CD14-positive monocyte (primary cell): ENCODE results near the gene GPR68. TPM values are rescaled to one million over a fixed set of nuclear protein-coding genes. Genes with fewer than 3 reads are reported as not detected.
"Not testable (repeated sequence)": the region's sequence is repeated elsewhere in the genome, so short reads cannot be mapped to it uniquely, and the experiment has no call there.

Experiments used
- DNase-seq, 3 donors: peaks; one replicate each; pipeline ENCODE4 v3.0.0-alpha.2; 2011 to 2022
- H2AFZ ChIP-seq: 2 replicates; pipeline ENCODE4 v1.6.0; 2012; ENCODE audit warnings: mild to moderate bottlenecking, low read depth, low read length, inconsistent platforms; ENCODE audit not compliant: insufficient read depth, poor library complexity, severe bottlenecking
- H3K27ac ChIP-seq, 2 donors: 1 replicate in 1 of 2; 2 replicates in 1 of 2; pipeline ENCODE4 v1.5.1; 2012 to 2013; ENCODE audit warnings: low read length in 2 of 2, control low read depth in 1 of 2, inconsistent platforms in 1 of 2, low read depth in 1 of 2, mild to moderate bottlenecking in 1 of 2
- H3K27me3 ChIP-seq, 2 donors: one replicate each; pipeline versions ENCODE4 v1.6.0 to v1.6.1; 2011 to 2013; ENCODE audit warnings: low read length in 2 of 2; ENCODE audit not compliant: control insufficient read depth in 2 of 2, insufficient read depth in 2 of 2
- H3K36me3 ChIP-seq, 2 donors: replicated peaks in 1 of 2; 1 replicate in 1 of 2; 2 replicates in 1 of 2; pipeline versions ENCODE4 v1.5.1 to v1.6.1; 2012 to 2013; ENCODE audit warnings: low read length in 2 of 2, control low read depth in 1 of 2, inconsistent platforms in 1 of 2, mild to moderate bottlenecking in 1 of 2; ENCODE audit not compliant: insufficient read depth in 2 of 2, control insufficient read depth in 1 of 2
- H3K4me1 ChIP-seq, 2 donors: 1 replicate in 1 of 2; 2 replicates in 1 of 2; pipeline versions ENCODE4 v1.5.1 to v1.6.1; 2012 to 2013; ENCODE audit warnings: low read length in 2 of 2, control low read depth in 1 of 2, inconsistent platforms in 1 of 2, mild to moderate bottlenecking in 1 of 2, moderate library complexity in 1 of 2; ENCODE audit not compliant: insufficient read depth in 2 of 2, control insufficient read depth in 1 of 2
- H3K4me2 ChIP-seq: replicated peaks from 2 replicates; pipeline ENCODE3; 2012; ENCODE audit warnings: low read length, moderate library complexity, mild to moderate bottlenecking; ENCODE audit not compliant: poor library complexity, severe bottlenecking; ENCODE audit errors: extremely low read depth
- H3K4me3 ChIP-seq, 3 experiments: fragments of 200-600 bp in 1 of 3; sonication (generic) in 1 of 3; replicated peaks in 1 of 3; 1 replicate in 2 of 3; 2 replicates in 1 of 3; pipeline ENCODE4 v1.5.1; 2011 to 2013; ENCODE audit warnings: low read length in 3 of 3, mild to moderate bottlenecking in 3 of 3, control low read depth in 2 of 3, low read depth in 2 of 3, inconsistent platforms in 1 of 3, moderate library complexity in 1 of 3
- H3K79me2 ChIP-seq: 2 replicates; pipeline ENCODE4 v1.6.0; 2012; ENCODE audit warnings: mild to moderate bottlenecking, control low read depth, inconsistent platforms, low read length, moderate library complexity; ENCODE audit not compliant: insufficient read depth
- H3K9ac ChIP-seq: 2 replicates; pipeline ENCODE4 v1.6.0; 2017; ENCODE audit warnings: low read length, mild to moderate bottlenecking; ENCODE audit not compliant: insufficient read depth, poor library complexity, severe bottlenecking
- H3K9me3 ChIP-seq, 2 donors: replicated peaks in 1 of 2; 1 replicate in 1 of 2; 2 replicates in 1 of 2; pipeline versions ENCODE4 v1.5.1 to v1.6.1; 2012 to 2013; ENCODE audit warnings: low read length in 2 of 2, control low read depth in 1 of 2; ENCODE audit not compliant: control insufficient read depth in 1 of 2, insufficient read depth in 1 of 2
- H4K20me1 ChIP-seq: 2 replicates; pipeline ENCODE4 v1.6.0; 2012; ENCODE audit warnings: mild to moderate bottlenecking, low read length, control low read depth, moderate library complexity; ENCODE audit not compliant: insufficient read depth
- H3K27ac Mint-ChIP-seq, 7 donors: one replicate each; pipeline ENCODE4 v1.8.0; 2020; ENCODE audit warnings: mild to moderate bottlenecking in 7 of 7, mixed read lengths in 7 of 7, moderate library complexity in 6 of 7, inconsistent platforms in 2 of 7
- H3K27me3 Mint-ChIP-seq, 3 donors: one replicate each; pipeline ENCODE4 v1.8.0; 2021 to 2022; ENCODE audit warnings: low read depth in 3 of 3, mild to moderate bottlenecking in 3 of 3, mixed read lengths in 3 of 3, moderate library complexity in 3 of 3, inconsistent platforms in 1 of 3
- H3K36me3 Mint-ChIP-seq, 2 donors: one replicate each; pipeline ENCODE4 v1.8.0; 2020; ENCODE audit warnings: mixed read lengths in 2 of 2, inconsistent platforms in 1 of 2, mild to moderate bottlenecking in 1 of 2
- H3K4me1 Mint-ChIP-seq: one replicate; pipeline ENCODE4 v1.8.0; 2020; ENCODE audit warnings: mild to moderate bottlenecking, mixed read lengths
- H3K4me3 Mint-ChIP-seq, 2 donors: one replicate each; pipeline ENCODE4 v1.8.0; 2020; ENCODE audit warnings: mild to moderate bottlenecking in 2 of 2, mixed read lengths in 2 of 2, moderate library complexity in 1 of 2
- H3K9me3 Mint-ChIP-seq, 7 donors: one replicate each; pipeline ENCODE4 v1.8.0; 2020 to 2022; ENCODE audit warnings: mixed read lengths in 7 of 7, mild to moderate bottlenecking in 6 of 7, moderate library complexity in 6 of 7, inconsistent platforms in 2 of 7
- CTCF ChIP-seq: fragments of 200-600 bp; IDR thresholded peaks from one replicate; pipeline ENCODE4 v1.8.0; 2022; ENCODE audit warnings: antibody characterized with exemption, mild to moderate bottlenecking
- WGBS: methylation state at CpG from one replicate; pipeline ENCODE4 v1.1.5; 2013; ENCODE audit warnings: missing lambda C conversion rate; ENCODE audit not compliant: insufficient coverage; 5-methylcytosine and 5-hydroxymethylcytosine counted together
- intact Hi-C, 2 donors: fragments of 100-400 bp; cut with micrococcal nuclease; formaldehyde crosslinking; loops; one replicate each; pipeline versions ENCODE4 v1.15.0 to v1.15.1; 2023
- polyA plus RNA-seq, 3 donors: library from polyadenylated mRNA; depleted of rRNA in 1 of 3; unstranded in 2 of 3; stranded (reverse) in 1 of 3; fragments of 300-500 nt in 2 of 3; fragments of >200 nt in 1 of 3; fragmentation: Illumina TruSeq in 2 of 3; gene quantifications; 1 replicate in 2 of 3; 2 replicates in 1 of 3; pipeline ENCODE4 v1.2.3, GENCODE V29; 2012 to 2021

GPR68 gene
- polyA plus RNA-seq, 3 donors: 0.05 to 0.07 TPM; not detected in 1

GRCh38 chr14:91185721-91186120, 58.8 kb downstream of the GPR68 start:
- Histone ChIP-seq H3K9me3 (no peaks in the 10 kb centered on the region), H3K27me3 (no peaks in the 10 kb centered on the region), H3K27ac (no peak overlapping the region), H3K4me2 (no peak overlapping the region), H3K36me3 (peaks cover 78 to 96% of the 10 kb centered on the region in 2 donors), H3K4me3 (no peak overlapping the region), H2AFZ (no peak overlapping the region), H4K20me1 (no peaks in the 10 kb centered on the region), H3K9ac (no peak overlapping the region), H3K4me1 (no peaks in the 10 kb centered on the region), H3K79me2 (no peaks in the 10 kb centered on the region)
- peaks cover 0 to 3% (median 0%) of the 10 kb centered on the region in 3 donors for H3K27me3 Mint-ChIP-seq
- H3K36me3 Mint-ChIP-seq: peaks cover 77 to 92% of the 10 kb centered on the region in 2 donors
- no peak overlapping the region for H3K4me3 Mint-ChIP-seq
- intact Hi-C loops: no loop called here
- TF ChIP-seq CTCF: no peak
- no CpG with 5 or more reads among the region's 1 CpG for WGBS
- H3K9me3 Mint-ChIP-seq: no peaks in the 10 kb centered on the region
- no peaks in the 10 kb centered on the region for H3K4me1 Mint-ChIP-seq
- no peak overlapping the region for H3K27ac Mint-ChIP-seq
- DNase-seq: no peak

- no peaks in the 10 kb centered on the region for H3K4me1 ChIP-seq
- H3K4me3 Mint-ChIP-seq: no peak overlapping the region
- no peaks in the 10 kb centered on the region for H3K9me3 Mint-ChIP-seq
- H3K79me2 ChIP-seq: no peaks in the 10 kb centered on the region
- H3K9ac ChIP-seq: no peak overlapping the region
- peaks cover 77 to 94% of the 10 kb centered on the region in 2 donors for H3K36me3 ChIP-seq
- no peak overlapping the region for H2AFZ ChIP-seq
- no peak overlapping the region for H3K4me3 ChIP-seq
- H3K4me2 ChIP-seq: no peak overlapping the region
- intact Hi-C loops: no loop called here
- DNase-seq: no peak
- peaks cover 71 to 90% of the 10 kb centered on the region in 2 donors for H3K36me3 Mint-ChIP-seq
- TF ChIP-seq CTCF: no peak
- no peak overlapping the region for H3K27ac ChIP-seq
- H4K20me1 ChIP-seq: no peaks in the 10 kb centered on the region
- no peaks in the 10 kb centered on the region for H3K27me3 ChIP-seq
- H3K27me3 Mint-ChIP-seq: peaks cover 0 to 3% (median 0%) of the 10 kb centered on the region in 3 donors
- H3K4me1 Mint-ChIP-seq: no peaks in the 10 kb centered on the region
- H3K9me3 ChIP-seq: no peaks in the 10 kb centered on the region
- H3K27ac Mint-ChIP-seq: no peak overlapping the region
These were observed 59.9 kb downstream of the GPR68 start for GRCh38 chr14:91184559-91184958.

GRCh38 chr14:91182753-91183152, 61.8 kb downstream of the GPR68 start:
- peaks cover 74 to 92% of the 10 kb centered on the region in 2 donors for H3K36me3 ChIP-seq
- H3K36me3 Mint-ChIP-seq: peaks cover 65 to 86% of the 10 kb centered on the region in 2 donors
- DNase-seq, H3K4me1 Mint-ChIP-seq, H2AFZ ChIP-seq, H3K4me1 ChIP-seq, H3K27ac Mint-ChIP-seq, H3K4me3 ChIP-seq, H3K4me2 ChIP-seq, H3K9me3 ChIP-seq, H4K20me1 ChIP-seq, H3K4me3 Mint-ChIP-seq, H3K27ac ChIP-seq, intact Hi-C loops, H3K9ac ChIP-seq, H3K27me3 Mint-ChIP-seq, H3K27me3 ChIP-seq, H3K9me3 Mint-ChIP-seq, H3K79me2 ChIP-seq: not testable (repeated sequence)
- no CpG with 5 or more reads among the region's 3 CpGs for WGBS
